GM11168 (cell line): ENCODE data around the gene SDR39U1.

Source experiments
- in situ Hi-C: fragments of 300-500 bp; cut with MboI; formaldehyde crosslinking; loops from one replicate; pipeline ENCODE4 v1.12.0; 2022; ENCODE audit warnings: low sequenced_read_pairs; ENCODE audit not compliant: unreplicated experiment

SDR39U1 gene

GRCh38 chr14:24415421-24416253 is 26.9 kb downstream of the SDR39U1 start:
- in situ Hi-C loops, result no loop called here

GRCh38 chr14:24414732-24415420 is 27.7 kb downstream of the SDR39U1 start:
- in situ Hi-C loops, result no loop called here

GRCh38 chr14:24414077-24414476 is 28.5 kb downstream of the SDR39U1 start:
- in situ Hi-C loops, result no loop called here

- in situ Hi-C loops, result no loop called here
These were observed 30.9 kb downstream of the SDR39U1 start for GRCh38 chr14:24411443-24412389.

- in situ Hi-C loops, result no loop called here
These were observed 32.6 kb downstream of the SDR39U1 start for GRCh38 chr14:24409956-24410355.

GRCh38 chr14:24409192-24409591 is 33.4 kb downstream of the SDR39U1 start:
- in situ Hi-C loops, result no loop called here

- in situ Hi-C loops, result no loop called here
These were observed 33.8 kb downstream of the SDR39U1 start for GRCh38 chr14:24408764-24409163.

GRCh38 chr14:24407608-24408325 is 34.8 kb downstream of the SDR39U1 start:
- in situ Hi-C loops, result no loop called here

GRCh38 chr14:24406416-24406815 is 36.2 kb downstream of the SDR39U1 start:
- in situ Hi-C loops, result no loop called here

GRCh38 chr14:24404814-24405213 is 37.8 kb downstream of the SDR39U1 start:
- in situ Hi-C loops, result no loop called here

GRCh38 chr14:24403294-24403998 is 39.1 kb downstream of the SDR39U1 start:
- in situ Hi-C loops, result no loop called here

GRCh38 chr14:24401810-24402702 is 40.5 kb downstream of the SDR39U1 start:
- in situ Hi-C loops, result no loop called here

- in situ Hi-C loops, result no loop called here
These were observed 42.4 kb downstream of the SDR39U1 start for GRCh38 chr14:24399999-24400718.

- in situ Hi-C loops, result no loop called here
These were observed 43.1 kb downstream of the SDR39U1 start for GRCh38 chr14:24399447-24399822.

- in situ Hi-C loops, result no loop called here
These were observed 43.7 kb downstream of the SDR39U1 start, which contains the start of gene NYNRIN for GRCh38 chr14:24398653-24399446. TSS of gene NYNRIN (plus strand) at chr14:24399003. CDS start at chr14:24399247, 244 bp downstream.

GRCh38 chr14:24398293-24398652 is 44.3 kb downstream of the SDR39U1 start:
- in situ Hi-C loops, result no loop called here
